ENCODE results near the gene UGT1A8.
"Not testable (repeated sequence)": the region's sequence is repeated elsewhere in the genome, so short reads cannot be mapped to it uniquely, and the experiment has no call there.

The UGT1A8 gene

DNA sequence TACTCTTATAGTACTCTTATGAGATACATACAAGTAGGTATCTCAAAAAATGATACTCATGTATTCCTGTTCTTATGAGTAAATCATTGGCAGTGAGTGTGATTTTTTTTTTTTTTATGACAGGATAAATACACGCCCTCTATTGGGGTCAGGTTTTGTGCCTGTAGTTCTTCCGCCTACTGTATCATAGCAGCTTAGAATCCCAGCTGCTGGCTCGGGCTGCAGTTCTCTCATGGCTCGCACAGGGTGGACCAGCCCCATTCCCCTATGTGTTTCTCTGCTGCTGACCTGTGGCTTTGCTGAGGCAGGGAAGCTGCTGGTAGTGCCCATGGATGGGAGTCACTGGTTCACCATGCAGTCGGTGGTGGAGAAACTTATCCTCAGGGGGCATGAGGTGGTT is at the start of gene UGT1A8:
UGT1A8 (plus strand) TSS at position 158 of the 400 bp plus-strand sequence; CDS start at position 233, 75 bp downstream.
- H3K36me3 ChIP-seq (ENCODE audit: insufficient read depth, low read length); H3K27me3 ChIP-seq (ENCODE audit: control insufficient read depth in 1 of 2, insufficient read depth in 2 of 2, low read length in 2 of 2); H3K27ac ChIP-seq (ENCODE audit: low read depth, low read length); H3K9me3 ChIP-seq (ENCODE audit: low read length); H3K4me3 ChIP-seq (ENCODE audit: low read depth in 1 of 2, low read length in 2 of 2); H3K4me1 ChIP-seq (ENCODE audit: insufficient read depth, low read length); H3K9ac ChIP-seq (ENCODE audit: low read length): not testable (repeated sequence)

DNA sequence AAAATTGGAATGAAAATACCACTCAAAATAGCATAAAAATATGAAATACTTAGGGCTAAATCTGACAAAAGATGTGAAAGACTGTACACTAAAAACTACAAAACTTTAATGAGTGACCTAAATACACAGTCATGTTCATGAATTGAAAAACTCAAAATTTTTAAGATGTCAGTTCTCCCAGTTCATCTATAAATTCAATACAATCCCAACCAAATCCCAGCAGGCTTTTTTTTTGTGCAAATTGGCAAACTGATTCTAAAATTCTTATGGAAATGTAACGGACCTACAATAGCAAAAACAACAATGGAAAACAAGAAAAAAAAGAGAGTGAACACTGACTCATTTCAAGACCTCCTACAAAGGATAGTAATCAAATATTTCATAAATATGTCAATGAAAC is 46.4 kb upstream of the UGT1A8 start:
- Histone ChIP-seq H3K36me3 (ENCODE audit: insufficient read depth, low read length) (no peaks in the 10 kb centered on the region), H3K9me3 (ENCODE audit: low read length) (no peaks in the 10 kb centered on the region), H3K4me3 (ENCODE audit: low read depth in 1 of 2, low read length in 2 of 2) (no peak overlapping the region), H3K9ac (ENCODE audit: low read length) (no peak overlapping the region), H3K27ac (ENCODE audit: low read depth, low read length) (no peak overlapping the region), H3K27me3 (ENCODE audit: control insufficient read depth in 1 of 2, insufficient read depth in 2 of 2, low read length in 2 of 2) (no peaks in the 10 kb centered on the region), H3K4me1 (ENCODE audit: insufficient read depth, low read length) (no peaks in the 10 kb centered on the region)

DNA sequence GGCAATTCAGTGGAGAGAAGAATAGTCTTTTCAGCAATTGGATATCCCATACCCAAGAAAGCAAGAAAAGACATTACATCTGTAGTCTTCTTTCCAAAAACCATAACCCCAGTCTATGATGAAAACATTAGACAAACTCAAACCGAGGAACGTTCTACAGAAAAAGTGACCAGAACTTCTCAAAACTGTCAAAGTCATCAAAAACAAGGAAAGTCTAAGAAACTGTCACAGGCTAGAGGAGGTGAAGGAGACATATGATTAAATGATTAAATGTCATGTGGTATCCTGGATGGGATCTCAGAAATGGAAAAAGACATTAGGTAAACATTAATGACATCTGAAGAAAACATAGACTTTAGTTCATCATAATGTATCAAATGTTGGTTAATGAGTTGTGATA is 46.0 kb upstream of the UGT1A8 start:
- H3K9ac ChIP-seq (ENCODE audit: low read length), result no peak overlapping the region
- no peaks in the 10 kb centered on the region for H3K4me1 ChIP-seq (ENCODE audit: insufficient read depth, low read length)
- H3K4me3 ChIP-seq (ENCODE audit: low read depth in 1 of 2, low read length in 2 of 2), result no peak overlapping the region
- H3K36me3 ChIP-seq (ENCODE audit: insufficient read depth, low read length), result no peaks in the 10 kb centered on the region
- no peaks in the 10 kb centered on the region for H3K27me3 ChIP-seq (ENCODE audit: control insufficient read depth in 1 of 2, insufficient read depth in 2 of 2, low read length in 2 of 2)
- H3K9me3 ChIP-seq (ENCODE audit: low read length), result no peaks in the 10 kb centered on the region
- no peak overlapping the region for H3K27ac ChIP-seq (ENCODE audit: low read depth, low read length)

DNA sequence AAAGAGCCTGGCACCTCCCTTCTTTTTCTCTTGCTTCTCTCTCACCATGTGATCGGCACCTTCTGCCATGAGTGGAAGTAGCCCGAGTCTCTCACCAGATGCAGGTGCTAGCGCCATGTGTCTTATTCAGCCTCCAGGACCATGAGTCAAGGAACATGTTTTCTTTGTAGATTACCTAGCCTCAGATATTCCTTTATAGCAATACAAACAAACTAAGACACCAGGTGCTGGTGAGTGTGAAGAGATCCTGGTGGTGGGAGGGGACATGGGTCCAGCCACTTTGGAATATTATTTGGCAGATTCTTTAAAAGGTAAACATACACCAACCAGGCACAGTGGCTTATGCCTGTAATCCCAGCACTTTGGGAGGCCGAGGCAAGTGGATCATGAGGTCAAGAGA is 45.0 kb upstream of the UGT1A8 start:
- Histone ChIP-seq H3K27me3 (ENCODE audit: control insufficient read depth in 1 of 2, insufficient read depth in 2 of 2, low read length in 2 of 2) (no peaks in the 10 kb centered on the region), H3K27ac (ENCODE audit: low read depth, low read length) (no peak overlapping the region), H3K9ac (ENCODE audit: low read length) (no peak overlapping the region), H3K4me3 (ENCODE audit: low read depth in 1 of 2, low read length in 2 of 2) (no peak overlapping the region), H3K4me1 (ENCODE audit: insufficient read depth, low read length) (no peaks in the 10 kb centered on the region), H3K36me3 (ENCODE audit: insufficient read depth, low read length) (no peaks in the 10 kb centered on the region), H3K9me3 (ENCODE audit: low read length) (no peaks in the 10 kb centered on the region)

- H3K4me3 ChIP-seq (ENCODE audit: low read depth in 1 of 2, low read length in 2 of 2); H3K9me3 ChIP-seq (ENCODE audit: low read length); H3K36me3 ChIP-seq (ENCODE audit: insufficient read depth, low read length); H3K27me3 ChIP-seq (ENCODE audit: control insufficient read depth in 1 of 2, insufficient read depth in 2 of 2, low read length in 2 of 2); H3K4me1 ChIP-seq (ENCODE audit: insufficient read depth, low read length); H3K9ac ChIP-seq (ENCODE audit: low read length); H3K27ac ChIP-seq (ENCODE audit: low read depth, low read length): not testable (repeated sequence)
Observed at GRCh38 chr2:233577341-233577740, 40.1 kb upstream of the UGT1A8 start.

DNA sequence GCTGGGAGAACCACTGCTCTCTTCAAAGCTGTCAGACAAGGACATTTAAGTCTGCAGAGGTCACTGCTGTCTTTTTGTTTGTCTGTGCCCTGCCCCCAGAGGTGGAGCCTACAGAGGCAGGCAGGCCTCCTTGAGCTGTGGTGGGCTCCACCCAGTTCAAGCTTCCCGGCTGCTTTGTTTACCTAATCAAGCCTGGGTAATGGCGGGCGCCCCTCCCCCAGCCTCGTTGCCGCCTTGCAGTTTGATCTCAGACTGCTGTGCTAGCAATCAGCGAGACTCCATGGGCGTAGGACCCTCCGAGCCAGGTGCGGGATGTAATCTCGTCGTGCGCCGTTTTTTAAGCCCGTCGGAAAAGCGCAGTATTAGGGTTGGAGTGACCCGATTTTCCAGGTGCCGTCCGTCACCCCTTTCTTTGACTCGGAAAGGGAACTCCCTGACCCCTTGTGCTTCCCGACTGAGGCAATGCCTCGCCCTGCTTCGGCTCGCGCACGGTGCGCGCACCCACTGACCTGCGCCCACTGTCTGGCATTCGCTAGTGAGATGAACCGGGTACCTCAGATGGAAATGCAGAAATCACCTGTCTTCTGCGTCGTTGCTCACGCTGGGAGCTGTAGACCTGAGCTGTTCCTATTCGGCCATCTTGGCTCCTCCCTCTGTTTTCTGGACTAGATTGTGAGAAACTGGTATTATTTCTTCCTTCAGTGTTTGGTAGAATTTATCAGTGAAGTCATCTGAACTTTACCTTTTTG is 34.0 kb upstream of the UGT1A8 start:
- H3K9me3 ChIP-seq (ENCODE audit: low read length); H3K27me3 ChIP-seq (ENCODE audit: control insufficient read depth in 1 of 2, insufficient read depth in 2 of 2, low read length in 2 of 2); H3K9ac ChIP-seq (ENCODE audit: low read length); H3K27ac ChIP-seq (ENCODE audit: low read depth, low read length); H3K36me3 ChIP-seq (ENCODE audit: insufficient read depth, low read length); H3K4me1 ChIP-seq (ENCODE audit: insufficient read depth, low read length); H3K4me3 ChIP-seq (ENCODE audit: low read depth in 1 of 2, low read length in 2 of 2): not testable (repeated sequence)

DNA sequence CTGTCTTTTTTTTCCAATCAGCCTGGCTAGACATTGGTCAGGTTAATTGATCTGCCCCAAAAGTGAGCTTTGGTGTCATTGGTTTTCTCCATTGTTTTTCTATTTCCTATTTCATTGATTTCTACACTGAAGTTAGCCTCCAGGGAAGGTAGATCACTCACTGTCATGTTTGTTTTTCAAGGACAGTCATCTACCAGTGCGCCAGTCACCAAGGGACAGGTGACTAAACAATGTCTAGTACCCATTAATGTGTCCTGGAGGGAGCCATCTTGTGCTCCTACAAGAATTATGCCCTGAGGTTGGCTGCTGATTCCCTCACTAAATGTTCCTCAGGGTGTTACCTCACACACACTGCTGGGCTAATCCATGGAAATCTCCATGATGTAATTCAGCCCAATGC is 33.2 kb upstream of the UGT1A8 start:
- no peaks in the 10 kb centered on the region for H3K9me3 ChIP-seq (ENCODE audit: low read length)
- H3K4me1 ChIP-seq (ENCODE audit: insufficient read depth, low read length), result no peaks in the 10 kb centered on the region
- no peaks in the 10 kb centered on the region for H3K36me3 ChIP-seq (ENCODE audit: insufficient read depth, low read length)
- no peak overlapping the region for H3K27ac ChIP-seq (ENCODE audit: low read depth, low read length)
- H3K9ac ChIP-seq (ENCODE audit: low read length), result no peak overlapping the region
- H3K27me3 ChIP-seq (ENCODE audit: control insufficient read depth in 1 of 2, insufficient read depth in 2 of 2, low read length in 2 of 2), result no peaks in the 10 kb centered on the region
- no peak overlapping the region for H3K4me3 ChIP-seq (ENCODE audit: low read depth in 1 of 2, low read length in 2 of 2)

GRCh38 chr2:233588400-233588799 is 29.0 kb upstream of the UGT1A8 start:
- Histone ChIP-seq H3K27me3 (ENCODE audit: control insufficient read depth in 1 of 2, insufficient read depth in 2 of 2, low read length in 2 of 2) (no peaks in the 10 kb centered on the region), H3K9me3 (ENCODE audit: low read length) (no peaks in the 10 kb centered on the region), H3K9ac (ENCODE audit: low read length) (no peak overlapping the region), H3K36me3 (ENCODE audit: insufficient read depth, low read length) (no peaks in the 10 kb centered on the region), H3K27ac (ENCODE audit: low read depth, low read length) (no peak overlapping the region), H3K4me3 (ENCODE audit: low read depth in 1 of 2, low read length in 2 of 2) (no peak overlapping the region), H3K4me1 (ENCODE audit: insufficient read depth, low read length) (no peaks in the 10 kb centered on the region)

DNA sequence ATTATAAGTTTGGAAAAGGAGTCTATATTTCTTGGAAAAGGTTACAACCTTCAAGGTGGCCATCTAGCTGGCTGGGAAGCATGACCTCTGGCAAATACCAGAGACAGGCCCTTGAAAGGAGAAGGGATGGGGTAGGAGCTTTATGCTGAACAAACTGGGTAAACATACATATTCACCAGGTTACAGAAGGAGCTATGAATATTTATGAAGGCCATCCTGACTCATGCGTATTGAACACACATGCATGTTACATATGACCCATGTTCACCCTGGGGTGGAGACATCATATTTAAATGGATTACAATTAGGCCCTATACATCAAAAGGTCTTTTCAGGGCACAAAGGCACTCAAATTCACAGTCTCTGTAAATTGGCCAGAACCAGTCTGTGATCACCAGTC is 24.7 kb upstream of the UGT1A8 start:
- not testable (repeated sequence) for H3K9me3 ChIP-seq (ENCODE audit: low read length); H3K4me3 ChIP-seq (ENCODE audit: low read depth in 1 of 2, low read length in 2 of 2); H3K27me3 ChIP-seq (ENCODE audit: control insufficient read depth in 1 of 2, insufficient read depth in 2 of 2, low read length in 2 of 2); H3K9ac ChIP-seq (ENCODE audit: low read length); H3K27ac ChIP-seq (ENCODE audit: low read depth, low read length); H3K4me1 ChIP-seq (ENCODE audit: insufficient read depth, low read length); H3K36me3 ChIP-seq (ENCODE audit: insufficient read depth, low read length)

DNA sequence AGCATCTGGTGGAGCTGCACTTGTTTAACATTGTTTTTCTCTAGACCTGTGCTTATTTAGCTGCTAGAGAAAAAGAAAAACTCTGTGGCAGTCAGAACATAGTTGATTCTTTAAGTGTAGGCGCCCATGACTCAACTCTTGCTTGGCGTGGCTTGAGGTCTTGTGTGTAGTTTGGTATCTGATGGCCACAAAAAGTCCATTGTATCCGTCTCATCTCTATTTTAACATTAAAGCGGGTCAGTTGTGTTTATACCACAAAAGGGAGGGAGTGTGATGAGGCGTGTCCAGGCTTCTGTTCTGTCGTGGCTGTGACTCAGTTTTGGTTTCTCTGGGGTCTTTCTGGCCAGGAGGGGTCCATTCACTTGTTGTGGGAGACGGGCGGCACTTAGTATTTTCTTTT is 24.2 kb upstream of the UGT1A8 start:
- Histone ChIP-seq H3K9ac (ENCODE audit: low read length) (no peak overlapping the region), H3K27me3 (ENCODE audit: control insufficient read depth in 1 of 2, insufficient read depth in 2 of 2, low read length in 2 of 2) (no peaks in the 10 kb centered on the region), H3K4me1 (ENCODE audit: insufficient read depth, low read length) (peaks cover 6% of the 10 kb centered on the region), H3K4me3 (ENCODE audit: low read depth in 1 of 2, low read length in 2 of 2) (no peak overlapping the region), H3K27ac (ENCODE audit: low read depth, low read length) (no peak overlapping the region), H3K9me3 (ENCODE audit: low read length) (no peaks in the 10 kb centered on the region), H3K36me3 (ENCODE audit: insufficient read depth, low read length) (no peaks in the 10 kb centered on the region)

GRCh38 chr2:233597522-233597921 is 19.9 kb upstream of the UGT1A8 start:
- Histone ChIP-seq H3K4me1 (ENCODE audit: insufficient read depth, low read length) (peaks cover 6% of the 10 kb centered on the region), H3K36me3 (ENCODE audit: insufficient read depth, low read length) (no peaks in the 10 kb centered on the region), H3K27ac (ENCODE audit: low read depth, low read length) (no peak overlapping the region), H3K27me3 (ENCODE audit: control insufficient read depth in 1 of 2, insufficient read depth in 2 of 2, low read length in 2 of 2) (no peaks in the 10 kb centered on the region), H3K9ac (ENCODE audit: low read length) (no peak overlapping the region), H3K4me3 (ENCODE audit: low read depth in 1 of 2, low read length in 2 of 2) (no peak overlapping the region), H3K9me3 (ENCODE audit: low read length) (no peaks in the 10 kb centered on the region)

DNA sequence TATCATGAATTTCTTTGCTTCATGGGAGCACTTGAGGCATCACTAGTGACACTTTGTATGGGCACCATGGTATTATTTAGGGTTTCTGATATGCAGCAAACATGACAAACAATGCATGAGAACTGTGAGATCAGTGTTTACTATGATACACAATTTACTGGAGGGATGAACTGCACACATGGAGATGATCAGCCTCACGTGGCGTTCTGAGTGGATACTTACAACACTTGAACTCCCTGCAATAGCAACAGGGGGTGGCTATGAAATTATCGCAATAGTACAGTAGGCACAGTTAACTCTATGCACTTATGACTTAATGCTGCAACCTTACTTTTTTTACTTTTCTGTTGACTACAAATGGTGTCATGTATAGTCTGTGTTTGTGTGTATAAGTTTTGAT is 18.5 kb upstream of the UGT1A8 start:
- Histone ChIP-seq H3K4me3 (ENCODE audit: low read depth in 1 of 2, low read length in 2 of 2) (no peak overlapping the region), H3K9me3 (ENCODE audit: low read length) (no peaks in the 10 kb centered on the region), H3K9ac (ENCODE audit: low read length) (no peak overlapping the region), H3K27me3 (ENCODE audit: control insufficient read depth in 1 of 2, insufficient read depth in 2 of 2, low read length in 2 of 2) (no peaks in the 10 kb centered on the region), H3K27ac (ENCODE audit: low read depth, low read length) (no peak overlapping the region), H3K4me1 (ENCODE audit: insufficient read depth, low read length) (peaks cover 6% of the 10 kb centered on the region), H3K36me3 (ENCODE audit: insufficient read depth, low read length) (no peaks in the 10 kb centered on the region)

Measured in muscle layer of colon (tissue), 2 donors.